ENCODE data around the gene KATNBL1.

DNA sequence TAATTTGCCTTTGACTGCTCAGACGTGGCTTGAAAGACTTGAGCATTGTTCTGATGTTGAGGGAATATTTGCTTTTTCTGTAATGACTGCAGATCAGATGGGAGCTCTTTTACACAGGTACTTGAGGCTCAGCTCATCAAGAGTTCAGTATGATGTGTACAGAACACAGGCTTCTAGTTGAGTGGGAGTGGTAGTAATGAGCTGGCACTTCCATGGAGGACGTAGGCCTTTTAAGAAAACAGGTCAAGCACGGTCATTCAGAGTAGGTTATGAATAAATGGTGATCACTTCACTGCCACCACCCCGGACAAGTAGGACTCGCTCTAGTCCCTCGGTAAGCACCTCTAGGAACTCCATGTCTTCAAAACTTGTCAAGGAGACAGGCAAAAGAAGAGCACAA is 23.7 kb upstream of the KATNBL1 start:
- no peak for TF ChIP-seq LEF1 (IDR thresholded peaks at IDR 0.05; ENCODE audit: borderline replicate concordance)
- TF ChIP-seq CTBP1 (IDR thresholded peaks at IDR 0.05; ENCODE audit: borderline replicate concordance), result no peak
- TF ChIP-seq HDGF (IDR thresholded peaks at IDR 0.05; ENCODE audit: borderline replicate concordance), result no peak
- no peak for TF ChIP-seq FOXK2 (IDR thresholded peaks at IDR 0.05)
- TF ChIP-seq FOXA1 (IDR thresholded peaks at IDR 0.05), result no peak
- no peak for TF ChIP-seq NFRKB (IDR thresholded peaks at IDR 0.05)
- TF ChIP-seq FOXM1 (IDR thresholded peaks at IDR 0.05; ENCODE audit: borderline replicate concordance), result no peak
- no peak for TF ChIP-seq TARDBP (IDR thresholded peaks at IDR 0.05)
- no peak for TF ChIP-seq BHLHE40 (IDR thresholded peaks at IDR 0.05; ENCODE audit: borderline replicate concordance)
- no peak for TF ChIP-seq ELF4 (IDR thresholded peaks at IDR 0.05)
- TF ChIP-seq SP1 (IDR thresholded peaks at IDR 0.05), result no peak
- TF ChIP-seq, protein P1, sequence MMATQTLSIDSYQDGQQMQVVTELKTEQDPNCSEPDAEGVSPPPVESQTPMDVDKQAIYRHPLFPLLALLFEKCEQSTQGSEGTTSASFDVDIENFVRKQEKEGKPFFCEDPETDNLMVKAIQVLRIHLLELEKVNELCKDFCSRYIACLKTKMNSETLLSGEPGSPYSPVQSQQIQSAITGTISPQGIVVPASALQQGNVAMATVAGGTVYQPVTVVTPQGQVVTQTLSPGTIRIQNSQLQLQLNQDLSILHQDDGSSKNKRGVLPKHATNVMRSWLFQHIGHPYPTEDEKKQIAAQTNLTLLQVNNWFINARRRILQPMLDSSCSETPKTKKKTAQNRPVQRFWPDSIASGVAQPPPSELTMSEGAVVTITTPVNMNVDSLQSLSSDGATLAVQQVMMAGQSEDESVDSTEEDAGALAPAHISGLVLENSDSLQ (IDR thresholded peaks at IDR 0.05), result no peak
- TF ChIP-seq ARNT (IDR thresholded peaks at IDR 0.05), result no peak
